ENCODE data around the gene C19orf85. TPM values are rescaled to one million over a fixed set of nuclear protein-coding genes. Genes with fewer than 3 reads are reported as not detected.

Gene C19orf85
- total RNA-seq, 1 experiment from 2014 or later: not detected

- intact Hi-C loops (cut with micrococcal nuclease; ENCODE audit: unreplicated experiment): no loop called here
- Histone ChIP-seq H3K4me3 (ENCODE audit: low read depth, low read length) (no peak overlapping the region), H3K4me1 (peaks cover 4% of the 10 kb centered on the region; the same call in 1 of the 2 replicates), H3K27me3 (replicated peaks; ENCODE audit: control insufficient read depth, insufficient read depth, low read length) (no peaks in the 10 kb centered on the region), H3K9me3 (no peaks in the 10 kb centered on the region), H3K36me3 (ENCODE audit: control insufficient read depth, insufficient read depth, low read length) (no peaks in the 10 kb centered on the region)
- ChIA-PET POLR2A (no interaction called here), CTCF (interaction anchor here (0.7 to 2.4 kb wide), 2 partner anchors 9 to 10 kb away, joined by 4 to 6 read pairs; partner anchors contain the start of gene NAT14)
- BruUV-seq (replicated peaks): no TSS peak
- Mint-ChIP-seq H3K36me3 (ENCODE audit: insufficient read depth, unreplicated experiment) (peaks cover 20% of the 10 kb centered on the region), H3K27ac (ENCODE audit: unreplicated experiment) (no peak overlapping the region), H3K9me3 (ENCODE audit: unreplicated experiment) (no peaks in the 10 kb centered on the region), H3K27me3 (ENCODE audit: insufficient read depth, unreplicated experiment) (no peaks in the 10 kb centered on the region), H3K4me1 (ENCODE audit: low read depth, unreplicated experiment) (peaks cover 13% of the 10 kb centered on the region), H3K4me3 (ENCODE audit: unreplicated experiment) (no peak overlapping the region)
- DNase-seq: no peak
- TF ChIP-seq CTCF (IDR thresholded peaks at IDR 0.05; ENCODE audit: insufficient read depth in 1 of 2, low read depth in 1 of 2, low read length in 1 of 2, severe bottlenecking in 1 of 2, unreplicated experiment in 1 of 2): no peak
Observed at GRCh38 chr19:55494172-55494761, 29.7 kb upstream of the C19orf85 start.

GRCh38 chr19:55493645-55494171 is 29.2 kb upstream of the C19orf85 start:
- H3K4me3 ChIP-seq (ENCODE audit: low read depth, low read length): no peak overlapping the region
- H3K27ac Mint-ChIP-seq (ENCODE audit: unreplicated experiment): no peak overlapping the region
- peaks cover 17% of the 10 kb centered on the region for H3K36me3 Mint-ChIP-seq (ENCODE audit: insufficient read depth, unreplicated experiment)

More at GRCh38 chr19:55493645-55494171, 29.2 kb upstream of the C19orf85 start:
- no peak overlapping the region for H3K4me3 Mint-ChIP-seq (ENCODE audit: unreplicated experiment)
- no peaks in the 10 kb centered on the region for H3K36me3 ChIP-seq (ENCODE audit: control insufficient read depth, insufficient read depth, low read length)
- H3K27me3 Mint-ChIP-seq (ENCODE audit: insufficient read depth, unreplicated experiment): no peaks in the 10 kb centered on the region
- no peaks in the 10 kb centered on the region for H3K9me3 Mint-ChIP-seq (ENCODE audit: unreplicated experiment)
- no peak for DNase-seq
- peaks cover 7% of the 10 kb centered on the region for H3K4me1 Mint-ChIP-seq (ENCODE audit: low read depth, unreplicated experiment)
- no peaks in the 10 kb centered on the region for H3K9me3 ChIP-seq
- H3K27me3 ChIP-seq (replicated peaks; ENCODE audit: control insufficient read depth, insufficient read depth, low read length): no peaks in the 10 kb centered on the region
- intact Hi-C loops (cut with micrococcal nuclease; ENCODE audit: unreplicated experiment): no loop called here
- ChIA-PET CTCF (interaction anchor here (0.7 to 2.4 kb wide), 2 partner anchors 9 to 10 kb away, joined by 4 to 6 read pairs; partner anchors contain the start of gene NAT14), POLR2A (no interaction called here)
- H3K4me1 ChIP-seq: peaks cover 4% of the 10 kb centered on the region; the same call in 1 of the 2 replicates
- BruUV-seq (replicated peaks): no TSS peak
- no peak for TF ChIP-seq CTCF (IDR thresholded peaks at IDR 0.05; ENCODE audit: insufficient read depth in 1 of 2, low read depth in 1 of 2, low read length in 1 of 2, severe bottlenecking in 1 of 2, unreplicated experiment in 1 of 2)
